Mesenchymal stem cell (in vitro differentiated cells and primary cell): ENCODE measurements around the gene SENP7. TPM values are rescaled to one million over a fixed set of nuclear protein-coding genes. Genes with fewer than 3 reads are reported as not detected.

ENCODE experiments used
- DNase-seq: peaks from one replicate; pipeline ENCODE4 v3.0.0-alpha.2; 2013
- H2AFZ ChIP-seq: one replicate; pipeline ENCODE4 v1.6.1; 2013; ENCODE audit warnings: low read depth, mild to moderate bottlenecking, control low read depth, inconsistent platforms, low read length, moderate library complexity
- H2AK5ac ChIP-seq: 2 replicates; pipeline ENCODE4 v1.6.1; 2013; ENCODE audit warnings: low read length, moderate library complexity, mild to moderate bottlenecking, inconsistent platforms; ENCODE audit not compliant: severe bottlenecking
- H2BK120ac ChIP-seq: one replicate; pipeline ENCODE4 v1.6.1; 2013; ENCODE audit warnings: low read depth, mild to moderate bottlenecking, inconsistent platforms, low read length, moderate library complexity
- H2BK12ac ChIP-seq, 2 experiments: one replicate each; pipeline ENCODE4 v1.6.1; 2013; ENCODE audit warnings: inconsistent platforms in 2 of 2, low read length in 2 of 2, mild to moderate bottlenecking in 2 of 2, moderate library complexity in 2 of 2, control low read depth in 1 of 2
- H2BK15ac ChIP-seq: one replicate; pipeline ENCODE4 v1.6.1; 2013; ENCODE audit warnings: mild to moderate bottlenecking, low read depth, inconsistent platforms; ENCODE audit not compliant: poor library complexity, severe bottlenecking
- H2BK5ac ChIP-seq: 2 replicates; pipeline ENCODE4 v1.6.1; 2013; ENCODE audit warnings: low read depth, mild to moderate bottlenecking, low read length, control low read depth, inconsistent platforms; ENCODE audit not compliant: poor library complexity, severe bottlenecking
- H3K14ac ChIP-seq, 2 experiments: one replicate each; pipeline ENCODE4 v1.6.1; 2013; ENCODE audit warnings: inconsistent platforms in 2 of 2, low read length in 2 of 2, control low read depth in 1 of 2, mild to moderate bottlenecking in 1 of 2, moderate library complexity in 1 of 2
- H3K18ac ChIP-seq, 2 experiments: one replicate each; pipeline ENCODE4 v1.6.1; 2013; ENCODE audit warnings: inconsistent platforms in 2 of 2, low read length in 2 of 2, control low read depth in 1 of 2, low read depth in 1 of 2, mild to moderate bottlenecking in 1 of 2
- H3K23ac ChIP-seq, 2 experiments: one replicate each; pipeline ENCODE4 v1.6.1; 2013; ENCODE audit warnings: inconsistent platforms in 2 of 2, low read length in 2 of 2, mild to moderate bottlenecking in 2 of 2, moderate library complexity in 2 of 2, control low read depth in 1 of 2
- H3K27ac ChIP-seq: 2 replicates; pipeline ENCODE4 v1.5.1; 2013; ENCODE audit warnings: mild to moderate bottlenecking, moderate library complexity, low read length, control low read depth, inconsistent platforms; ENCODE audit not compliant: poor library complexity, severe bottlenecking
- H3K27me3 ChIP-seq, 2 experiments: 2 replicates each; pipeline versions ENCODE4 v1.6.1 to v1.7.0; 2013; ENCODE audit warnings: low read length in 2 of 2, mild to moderate bottlenecking in 2 of 2, moderate library complexity in 2 of 2, control low read depth in 1 of 2, inconsistent platforms in 1 of 2; ENCODE audit not compliant: control insufficient read depth in 1 of 2, insufficient read depth in 1 of 2
- H3K36me3 ChIP-seq, 2 experiments: 2 replicates each; pipeline versions ENCODE4 v1.6.1 to v1.7.0; 2013; ENCODE audit warnings: low read length in 2 of 2, control low read depth in 1 of 2, inconsistent platforms in 1 of 2, low read depth in 1 of 2, mild to moderate bottlenecking in 1 of 2; ENCODE audit not compliant: insufficient read depth in 2 of 2, control insufficient read depth in 1 of 2
- H3K4ac ChIP-seq, 2 experiments: one replicate each; pipeline ENCODE4 v1.6.1; 2013; ENCODE audit warnings: inconsistent platforms in 2 of 2, low read length in 2 of 2, mild to moderate bottlenecking in 2 of 2, moderate library complexity in 2 of 2, control low read depth in 1 of 2, low read depth in 1 of 2
- H3K4me1 ChIP-seq: 2 replicates; pipeline ENCODE4 v1.6.1; 2013; ENCODE audit warnings: low read depth, low read length, control low read depth; ENCODE audit not compliant: control insufficient read depth, insufficient read depth
- H3K4me2 ChIP-seq: 2 replicates; pipeline ENCODE4 v1.6.1; 2013; ENCODE audit warnings: low read length, mild to moderate bottlenecking, inconsistent platforms; ENCODE audit not compliant: poor library complexity, severe bottlenecking
- H3K4me3 ChIP-seq, 2 experiments: 2 replicates each; pipeline versions ENCODE4 v1.5.1 to v1.7.0; 2013; ENCODE audit warnings: low read length in 2 of 2, mild to moderate bottlenecking in 2 of 2, control low read depth in 1 of 2, low read depth in 1 of 2; ENCODE audit not compliant: insufficient read depth in 1 of 2
- H3K79me1 ChIP-seq: replicated peaks from 2 replicates; pipeline ENCODE4 v1.6.1; 2013; ENCODE audit warnings: mild to moderate bottlenecking, control low read depth, low read length, inconsistent platforms; ENCODE audit not compliant: poor library complexity, severe bottlenecking
- H3K9ac ChIP-seq: 2 replicates; pipeline ENCODE4 v1.7.0; 2013; ENCODE audit warnings: mild to moderate bottlenecking, low read length, moderate library complexity
- H3K9me3 ChIP-seq: 2 replicates; pipeline ENCODE4 v1.7.0; 2013; ENCODE audit warnings: mild to moderate bottlenecking, low read length; ENCODE audit not compliant: control insufficient read depth
- H4K8ac ChIP-seq: one replicate; pipeline ENCODE4 v1.6.1; 2013; ENCODE audit warnings: inconsistent platforms, mild to moderate bottlenecking, low read length, moderate library complexity
- H4K91ac ChIP-seq: one replicate; pipeline ENCODE4 v1.6.1; 2013; ENCODE audit warnings: mild to moderate bottlenecking, low read length, inconsistent platforms
- small RNA-seq: library from polyadenylated mRNA; stranded (forward); fragments of <200 nt; extraction: miRNeasy Mini kit (QIAGEN cat#:217004); gene quantifications from one replicate; pipeline ENCODE3, GENCODE V24; 2013; ENCODE audit warnings: low read depth

SENP7 gene

GRCh38 chr3:101278727-101279126 is 234.3 kb downstream of the SENP7 start:
- Histone ChIP-seq H2BK12ac (no peak overlapping the region), H3K4me2 (no peak overlapping the region), H4K8ac (no peak overlapping the region), H3K36me3 (no peaks in the 10 kb centered on the region), H3K27ac (no peak overlapping the region), H3K4ac (no peak overlapping the region), H3K9me3 (no peaks in the 10 kb centered on the region), H3K27me3 (no peaks in the 10 kb centered on the region), H2AFZ (no peak overlapping the region), H2BK5ac (no peak overlapping the region), H2BK120ac (no peak overlapping the region), H3K79me1 (no peaks in the 10 kb centered on the region), H3K18ac (no peak overlapping the region), H4K91ac (no peak overlapping the region), H2BK15ac (no peak overlapping the region), H3K14ac (no peak overlapping the region), H3K4me3 (no peak overlapping the region), H3K9ac (no peak overlapping the region), H2AK5ac (no peak overlapping the region), H3K4me1 (no peaks in the 10 kb centered on the region), H3K23ac (no peak overlapping the region)
- no peak for DNase-seq

Small RNA genes lying within 50 kb of the gene (small RNA-seq; reads per million reads assigned to genes)
- not detected for gene RF00019
